Stimulated activated CD8-positive, alpha-beta memory T cell treated with anti-CD3 and anti-CD28 coated beads, Interleukin-4, amount 100 ng/mL, for 24 hours (primary cell): Measurements from ENCODE around the gene JADE2.
"Not testable (repeated sequence)": the region's sequence is repeated elsewhere in the genome, so short reads cannot be mapped to it uniquely, and the experiment has no call there.

Source experiments
- DNase-seq: peaks from one replicate; pipeline ENCODE4 v3.0.0-alpha.2; 2020; ENCODE audit warnings: low read depth

Gene JADE2

GRCh38 chr5:134524826-134525682, at the start of gene JADE2:
JADE2 (plus strand) TSS chr5:134525670; CDS start chr5:134535858, 10,188 bp downstream.
- peak; percentile 56 for DNase-seq

- no peak for DNase-seq
These were observed 47.8 kb upstream of the JADE2 start for GRCh38 chr5:134477462-134478245.

DNA sequence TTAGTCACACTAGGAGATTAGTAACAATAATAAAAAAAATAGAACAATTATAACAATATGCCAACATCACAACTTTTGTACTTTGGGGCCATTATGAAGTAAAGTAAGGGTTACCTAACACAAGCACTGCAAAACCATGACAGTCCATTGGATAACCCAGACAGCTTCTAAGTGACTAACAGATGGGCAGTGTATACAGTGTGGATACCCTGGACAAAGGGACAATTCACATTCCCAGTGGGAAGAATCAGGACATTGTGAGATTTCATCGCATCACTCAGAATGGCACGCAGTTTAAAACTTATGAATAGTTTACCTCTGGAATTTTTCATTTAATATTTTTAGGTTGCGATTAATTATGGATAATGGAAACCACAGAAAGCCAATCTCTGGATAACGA, 45.6 kb upstream of the JADE2 start:
- DNase-seq: no peak

- no peak for DNase-seq
These were observed 36.1 kb upstream of the JADE2 start for GRCh38 chr5:134489227-134489944.

GRCh38 chr5:134490255-134490924, 35.1 kb upstream of the JADE2 start:
- DNase-seq: no peak

DNA sequence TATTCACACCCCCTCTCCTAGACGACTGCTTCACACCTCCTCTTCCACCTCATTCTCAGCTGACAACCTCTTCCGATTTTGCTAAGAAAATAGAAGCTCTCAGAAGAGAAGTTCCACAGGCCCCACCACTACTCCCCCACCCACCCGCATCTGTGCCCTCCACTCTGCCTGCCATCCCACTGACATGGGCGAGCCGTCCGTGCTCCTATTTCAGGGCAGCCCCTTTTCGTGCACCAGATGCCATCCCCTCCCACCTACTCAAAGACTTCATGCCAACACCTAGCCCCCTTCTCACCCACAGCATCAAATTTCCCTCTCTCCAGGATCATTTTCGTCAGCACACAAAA, 34.6 kb upstream of the JADE2 start:
- no peak for DNase-seq

DNA sequence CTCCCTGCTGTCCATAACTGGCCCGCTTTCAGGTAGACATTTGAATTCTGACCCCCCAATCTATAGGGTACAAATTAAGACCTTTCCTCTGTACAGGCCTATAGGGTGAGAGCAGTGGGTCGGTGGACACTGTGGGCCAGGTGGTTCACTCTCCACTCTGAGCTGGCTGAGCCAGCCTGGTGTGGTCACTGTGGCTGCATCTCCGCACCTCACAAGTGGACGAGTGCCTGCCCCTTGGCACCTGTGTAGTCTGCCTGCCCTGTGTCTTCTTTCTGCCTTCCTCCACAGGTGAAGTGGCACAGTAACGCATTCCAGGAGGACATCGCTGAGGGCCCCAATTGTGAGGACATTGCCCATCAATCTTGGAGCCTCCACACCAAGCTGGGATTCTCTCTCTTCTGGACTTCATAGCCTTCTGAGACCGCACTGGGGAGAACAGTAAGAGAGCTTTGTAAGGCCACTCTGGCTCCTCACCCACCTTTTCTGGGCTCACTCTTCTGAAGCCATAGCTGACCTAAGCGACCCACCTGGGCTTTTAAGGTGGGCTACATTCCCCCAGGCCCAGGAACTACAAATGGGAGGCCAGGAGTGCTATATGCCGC, 33.5 kb upstream of the JADE2 start:
- DNase-seq: no peak

GRCh38 chr5:134492568-134492967, 32.9 kb upstream of the JADE2 start:
- DNase-seq: no peak

GRCh38 chr5:134493461-134494055, 31.9 kb upstream of the JADE2 start:
- no peak for DNase-seq

DNA sequence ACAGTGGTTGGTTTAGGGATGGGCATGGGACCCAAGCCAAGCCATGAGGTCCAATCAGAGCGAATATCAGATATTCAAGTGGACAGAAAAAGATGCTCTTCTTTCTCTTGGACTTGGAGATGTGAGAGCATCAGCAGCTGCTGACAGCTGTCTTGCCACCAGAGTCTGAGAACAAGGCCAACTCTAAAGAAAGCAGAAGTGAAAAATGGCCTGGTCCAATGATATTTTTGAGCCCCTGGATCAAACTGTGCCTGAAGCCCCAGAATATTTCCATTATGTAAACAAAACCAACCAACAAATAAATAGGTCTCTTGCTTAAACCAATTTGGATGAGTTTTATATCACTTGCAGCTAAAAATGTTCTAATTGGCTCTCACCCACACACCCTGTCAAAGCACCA, 30.7 kb upstream of the JADE2 start:
- no peak for DNase-seq

DNA sequence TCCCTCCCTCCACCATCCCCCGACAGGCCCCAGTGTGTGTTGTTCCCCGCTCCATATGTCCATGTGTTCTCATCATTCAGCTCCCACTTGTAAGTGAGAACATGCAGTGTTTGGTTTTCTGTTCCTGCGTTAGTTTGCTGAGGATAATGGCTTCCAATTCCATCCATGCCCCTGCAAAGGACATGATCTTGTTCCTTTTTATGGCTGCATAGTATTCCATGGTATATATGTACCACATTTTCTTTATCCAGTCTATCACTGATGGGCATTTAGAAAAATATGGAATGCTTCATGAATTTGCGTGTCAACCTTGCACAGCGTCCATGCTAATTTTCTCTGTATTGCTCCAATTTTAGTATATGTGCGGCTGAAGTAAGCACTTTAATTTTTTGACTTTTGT, 25.6 kb upstream of the JADE2 start:
- not testable (repeated sequence) for DNase-seq

- DNase-seq: no peak
These were observed 24.6 kb upstream of the JADE2 start for GRCh38 chr5:134500699-134501430.

GRCh38 chr5:134502259-134502658, 23.2 kb upstream of the JADE2 start:
- no peak for DNase-seq

DNA sequence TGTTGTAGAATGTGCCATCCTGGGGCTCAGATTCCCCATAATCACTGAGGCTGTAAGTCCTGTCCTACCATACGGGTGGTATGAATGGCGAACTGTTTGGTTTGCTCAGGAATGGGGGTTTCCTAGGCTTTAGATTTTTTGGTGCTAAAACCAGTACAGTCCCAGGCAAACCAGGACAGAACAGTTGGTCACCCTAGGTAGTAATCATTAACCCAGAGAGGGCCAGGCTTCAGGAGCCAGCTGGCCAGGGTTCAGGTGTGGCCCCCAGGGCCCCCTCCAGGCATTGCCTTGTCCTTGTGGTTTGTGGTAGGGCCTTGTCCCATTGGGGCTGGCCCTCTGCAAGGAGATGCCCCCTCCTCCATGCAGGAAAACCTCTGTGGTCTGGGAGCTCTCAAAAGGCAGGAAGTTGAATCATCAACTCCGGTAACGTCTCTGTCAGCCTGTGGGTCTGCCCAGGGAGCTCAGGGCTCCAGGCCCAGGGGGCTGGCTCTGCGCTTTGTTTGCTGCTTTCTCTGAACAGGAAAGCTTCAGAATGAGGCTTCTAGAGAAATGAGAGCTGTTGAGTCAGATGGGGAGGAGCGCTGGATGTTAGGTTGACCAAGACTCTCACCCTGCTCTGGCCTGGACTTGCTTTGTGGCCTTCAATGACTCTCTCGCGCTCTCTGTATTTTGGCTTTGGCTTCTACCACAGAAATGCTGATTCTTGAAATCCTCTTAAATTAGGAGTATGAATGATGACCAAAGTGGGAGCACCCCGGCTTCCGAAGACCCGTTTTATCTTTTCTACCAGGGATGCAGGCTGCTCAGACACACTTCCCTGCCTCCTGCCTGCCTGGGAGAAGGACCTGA, 22.2 kb upstream of the JADE2 start:
- DNase-seq: peak; percentile 60

DNA sequence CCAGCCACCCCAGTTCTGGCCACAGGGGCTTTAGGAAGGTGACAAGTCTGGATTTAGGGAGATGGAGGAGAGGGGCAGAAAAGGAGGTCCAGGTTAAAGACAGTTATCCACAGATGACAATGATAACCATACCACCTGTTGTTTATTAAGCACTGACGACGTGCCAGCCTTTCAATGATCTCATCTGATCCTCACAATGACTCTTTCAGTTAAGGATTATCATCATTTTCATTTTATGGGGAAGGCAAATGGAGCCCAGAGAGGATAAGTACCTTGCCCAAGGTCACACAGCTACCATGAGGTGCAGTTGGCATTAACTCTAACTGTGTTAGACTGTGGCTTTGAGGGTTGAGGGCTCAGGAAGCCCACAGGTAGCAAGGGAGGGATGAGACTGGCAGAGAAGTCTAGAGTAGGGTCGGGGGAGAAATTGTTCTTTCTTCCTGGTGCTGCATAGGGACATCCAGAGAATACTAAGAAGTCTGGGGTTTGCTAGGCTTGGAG, 21.5 kb upstream of the JADE2 start:
- no peak for DNase-seq

DNA sequence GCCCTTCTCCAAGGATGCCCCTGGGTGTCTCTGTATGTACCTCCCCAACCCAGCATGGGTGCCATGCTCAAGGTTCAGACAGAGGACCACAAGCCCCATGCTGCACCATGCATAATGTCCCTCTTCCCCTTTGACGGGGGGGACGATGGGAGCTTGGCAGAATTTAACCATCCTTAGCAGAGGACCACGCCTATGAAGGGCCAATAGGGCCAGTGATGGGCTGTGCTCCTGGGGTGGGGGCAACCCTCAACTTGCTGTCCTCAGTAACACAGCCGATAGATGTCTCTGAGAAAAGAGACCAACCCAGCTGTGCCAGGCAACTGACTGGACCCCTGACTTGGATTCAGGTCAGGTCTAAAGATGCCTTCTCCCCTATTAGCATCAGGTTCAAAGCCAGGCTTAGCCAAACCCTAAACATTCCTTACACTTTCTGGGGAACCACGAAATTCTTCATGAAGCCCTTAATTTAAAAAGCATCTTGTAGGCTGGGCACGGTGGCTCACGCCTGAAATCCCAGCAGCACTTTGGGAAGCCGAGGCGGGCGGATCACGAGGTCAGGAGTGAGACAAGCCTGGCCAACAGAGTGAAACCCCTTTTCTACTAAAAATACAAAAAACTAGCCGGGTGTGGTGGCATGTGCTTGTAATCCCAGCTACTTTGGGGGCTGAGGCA, 20.7 kb upstream of the JADE2 start:
- DNase-seq: no peak

GRCh38 chr5:134506054-134507039, 19.1 kb upstream of the JADE2 start:
- DNase-seq: no peak

GRCh38 chr5:134507452-134507851, 18.0 kb upstream of the JADE2 start:
- DNase-seq: no peak
